Tibial artery (tissue), 4 donors: Measurements from ENCODE around the gene CAMTA1.
A peak's percentile ranks its signal among the peaks of the same experiment; 100 is the strongest.

Source experiments
- DNase-seq, 2 donors: peaks; one replicate each; pipeline ENCODE4 v3.0.0-alpha.2; 2019
- H3K27ac ChIP-seq, 2 donors: fragments of 200-600 bp; sonication (generic) in 1 of 2; 1 replicate in 1 of 2; 2 replicates in 1 of 2; pipeline ENCODE4 v1.5.1; 2018 to 2019; ENCODE audit warnings: mild to moderate bottlenecking in 1 of 2
- H3K27me3 ChIP-seq, 2 donors: fragments of 200-600 bp; sonication (generic) in 1 of 2; one replicate each; pipeline versions ENCODE4 v1.5.1 to v1.6.0; 2016 to 2019
- H3K36me3 ChIP-seq, 3 donors: fragments of 200-600 bp; sonication (generic) in 2 of 3; one replicate each; pipeline ENCODE4 v1.5.1; 2016 to 2019; ENCODE audit warnings: mild to moderate bottlenecking in 2 of 3
- H3K4me1 ChIP-seq, 4 donors: fragments of 200-600 bp; sonication (generic) in 2 of 4; 1 replicate in 3 of 4; 2 replicates in 1 of 4; pipeline ENCODE4 v1.5.1; 2016 to 2019
- H3K4me3 ChIP-seq, 2 donors: fragments of 200-600 bp; sonication (generic) in 1 of 2; 1 replicate in 1 of 2; 2 replicates in 1 of 2; pipeline ENCODE4 v1.5.1; 2018 to 2019; ENCODE audit warnings: mild to moderate bottlenecking in 2 of 2
- H3K9me3 ChIP-seq, 3 donors: fragments of 200-600 bp; sonication (generic) in 1 of 3; one replicate each; pipeline ENCODE4 v1.5.1; 2016 to 2019
- intact Hi-C: fragments of 100-400 bp; cut with DNase I; formaldehyde crosslinking; loops from one replicate; pipeline ENCODE4 v1.15.0; 2023; ENCODE audit warnings: low total_unique reads
- TF ChIP-seq, protein P1 (sequence below), 2 experiments: fragments of 200-600 bp in 1 of 2; fragments of 450-650 bp in 1 of 2; IDR thresholded peaks; one replicate each; pipeline ENCODE4 v1.5.1; 2017 to 2019; ENCODE audit warnings: antibody characterized with exemption in 2 of 2, mild to moderate bottlenecking in 1 of 2, moderate library complexity in 1 of 2

CAMTA1 gene

GRCh38 chr1:7579016-7579415, 793.8 kb downstream of the CAMTA1 start:
- Histone ChIP-seq H3K4me1 (peaks cover 0 to 22% (median 14%) of the 10 kb centered on the region in 4 donors), H3K4me3 (no peak overlapping the region), H3K27ac (no peak overlapping the region), H3K27me3 (peaks cover 0 to 19% of the 10 kb centered on the region in 2 donors), H3K36me3 (no peaks in the 10 kb centered on the region), H3K9me3 (no peaks in the 10 kb centered on the region)
- intact Hi-C loops = no loop called here
- peak in 1 of 2 donors; percentile 45 for DNase-seq
- TF ChIP-seq, protein P1, sequence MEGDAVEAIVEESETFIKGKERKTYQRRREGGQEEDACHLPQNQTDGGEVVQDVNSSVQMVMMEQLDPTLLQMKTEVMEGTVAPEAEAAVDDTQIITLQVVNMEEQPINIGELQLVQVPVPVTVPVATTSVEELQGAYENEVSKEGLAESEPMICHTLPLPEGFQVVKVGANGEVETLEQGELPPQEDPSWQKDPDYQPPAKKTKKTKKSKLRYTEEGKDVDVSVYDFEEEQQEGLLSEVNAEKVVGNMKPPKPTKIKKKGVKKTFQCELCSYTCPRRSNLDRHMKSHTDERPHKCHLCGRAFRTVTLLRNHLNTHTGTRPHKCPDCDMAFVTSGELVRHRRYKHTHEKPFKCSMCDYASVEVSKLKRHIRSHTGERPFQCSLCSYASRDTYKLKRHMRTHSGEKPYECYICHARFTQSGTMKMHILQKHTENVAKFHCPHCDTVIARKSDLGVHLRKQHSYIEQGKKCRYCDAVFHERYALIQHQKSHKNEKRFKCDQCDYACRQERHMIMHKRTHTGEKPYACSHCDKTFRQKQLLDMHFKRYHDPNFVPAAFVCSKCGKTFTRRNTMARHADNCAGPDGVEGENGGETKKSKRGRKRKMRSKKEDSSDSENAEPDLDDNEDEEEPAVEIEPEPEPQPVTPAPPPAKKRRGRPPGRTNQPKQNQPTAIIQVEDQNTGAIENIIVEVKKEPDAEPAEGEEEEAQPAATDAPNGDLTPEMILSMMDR (IDR thresholded peaks at IDR 0.05) = no peak

- DNase-seq = peak; percentile 17 to 58
- intact Hi-C loops = no loop called here
- Histone ChIP-seq H3K36me3 (no peaks in the 10 kb centered on the region), H3K4me3 (no peak overlapping the region), H3K27me3 (peaks cover 0 to 21% of the 10 kb centered on the region in 2 donors), H3K27ac (no peak overlapping the region), H3K4me1 (peaks cover 0 to 11% (median 4%) of the 10 kb centered on the region in 4 donors), H3K9me3 (no peaks in the 10 kb centered on the region)
- TF ChIP-seq, protein P1 (IDR thresholded peaks at IDR 0.05) = no peak
Measured at GRCh38 chr1:7579831-7580804, 794.9 kb downstream of the CAMTA1 start.

- Histone ChIP-seq H3K4me3 (no peak overlapping the region), H3K27ac (no peak overlapping the region), H3K27me3 (peaks cover 0 to 31% of the 10 kb centered on the region in 2 donors), H3K36me3 (no peaks in the 10 kb centered on the region), H3K9me3 (no peaks in the 10 kb centered on the region), H3K4me1 (peaks cover 0 to 6% (median 2%) of the 10 kb centered on the region in 4 donors)
- DNase-seq = peak; percentile 13 to 43
- TF ChIP-seq, protein P1 (IDR thresholded peaks at IDR 0.05) = no peak
- intact Hi-C loops = no loop called here
Measured at GRCh38 chr1:7580923-7581753, 795.9 kb downstream of the CAMTA1 start.

- intact Hi-C loops = no loop called here
Measured at GRCh38 chr1:7581754-7582459, 796.7 kb downstream of the CAMTA1 start.

More at GRCh38 chr1:7581754-7582459, 796.7 kb downstream of the CAMTA1 start:
- Histone ChIP-seq H3K9me3 (no peaks in the 10 kb centered on the region), H3K27me3 (peaks cover 0 to 38% of the 10 kb centered on the region in 2 donors), H3K4me3 (no peak overlapping the region), H3K4me1 (peaks cover 0 to 6% (median 2%) of the 10 kb centered on the region in 4 donors), H3K27ac (no peak overlapping the region), H3K36me3 (no peaks in the 10 kb centered on the region)
- TF ChIP-seq, protein P1 (IDR thresholded peaks at IDR 0.05) = no peak
- DNase-seq = peak; percentile 16 to 25
